ENCODE results near the gene SH3D21.
A peak's percentile ranks its signal among the peaks of the same experiment; 100 is the strongest.

Gene SH3D21

DNA sequence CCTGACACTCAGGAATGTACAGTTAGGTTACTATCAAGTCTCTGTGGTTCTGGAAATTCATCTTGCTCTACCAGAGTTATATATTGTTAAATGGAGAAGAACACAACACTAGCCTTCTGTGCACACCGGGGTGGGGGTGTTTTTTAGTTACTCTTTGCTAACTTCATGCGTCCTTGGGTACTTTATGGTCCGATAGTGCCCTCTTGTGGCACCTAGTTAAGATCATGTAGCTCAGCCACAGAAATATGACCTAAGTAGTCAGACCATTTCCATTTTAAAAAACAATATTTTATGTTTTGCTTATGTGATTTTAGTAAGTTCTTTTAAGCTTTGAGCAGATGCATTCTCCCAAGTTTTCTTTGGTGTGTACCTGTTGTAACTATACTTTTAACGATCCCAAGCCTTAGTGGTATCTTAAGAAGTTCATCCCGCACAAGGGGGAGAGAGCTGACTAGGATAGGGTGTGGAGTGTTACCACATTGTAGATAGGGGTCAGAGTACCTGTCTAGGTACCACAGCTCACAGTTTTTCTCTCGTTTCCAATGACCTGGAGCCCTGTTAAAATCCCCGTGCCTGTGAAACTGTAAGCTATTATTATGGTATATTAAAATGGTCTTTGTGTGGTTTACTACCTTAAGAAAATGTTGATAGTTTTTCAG is 20.6 kb upstream of the SH3D21 start:
- TF ChIP-seq, protein P1, sequence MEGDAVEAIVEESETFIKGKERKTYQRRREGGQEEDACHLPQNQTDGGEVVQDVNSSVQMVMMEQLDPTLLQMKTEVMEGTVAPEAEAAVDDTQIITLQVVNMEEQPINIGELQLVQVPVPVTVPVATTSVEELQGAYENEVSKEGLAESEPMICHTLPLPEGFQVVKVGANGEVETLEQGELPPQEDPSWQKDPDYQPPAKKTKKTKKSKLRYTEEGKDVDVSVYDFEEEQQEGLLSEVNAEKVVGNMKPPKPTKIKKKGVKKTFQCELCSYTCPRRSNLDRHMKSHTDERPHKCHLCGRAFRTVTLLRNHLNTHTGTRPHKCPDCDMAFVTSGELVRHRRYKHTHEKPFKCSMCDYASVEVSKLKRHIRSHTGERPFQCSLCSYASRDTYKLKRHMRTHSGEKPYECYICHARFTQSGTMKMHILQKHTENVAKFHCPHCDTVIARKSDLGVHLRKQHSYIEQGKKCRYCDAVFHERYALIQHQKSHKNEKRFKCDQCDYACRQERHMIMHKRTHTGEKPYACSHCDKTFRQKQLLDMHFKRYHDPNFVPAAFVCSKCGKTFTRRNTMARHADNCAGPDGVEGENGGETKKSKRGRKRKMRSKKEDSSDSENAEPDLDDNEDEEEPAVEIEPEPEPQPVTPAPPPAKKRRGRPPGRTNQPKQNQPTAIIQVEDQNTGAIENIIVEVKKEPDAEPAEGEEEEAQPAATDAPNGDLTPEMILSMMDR (conservative IDR thresholded peaks at IDR 0.05; ENCODE audit: low read depth, low read length): peak; percentile 76
- peak; percentile 96 for DNase-seq (ENCODE audit: low read depth)
- H3K4me3 ChIP-seq (ENCODE audit: low read depth, low read length): no peak overlapping the region

- H3K4me3 ChIP-seq (ENCODE audit: low read depth, low read length): no peak overlapping the region
- no peak for DNase-seq (ENCODE audit: low read depth)
- TF ChIP-seq, protein P1 (conservative IDR thresholded peaks at IDR 0.05; ENCODE audit: low read depth, low read length): no peak
Observed at GRCh38 chr1:36286802-36287201, 19.4 kb upstream of the SH3D21 start.

DNA sequence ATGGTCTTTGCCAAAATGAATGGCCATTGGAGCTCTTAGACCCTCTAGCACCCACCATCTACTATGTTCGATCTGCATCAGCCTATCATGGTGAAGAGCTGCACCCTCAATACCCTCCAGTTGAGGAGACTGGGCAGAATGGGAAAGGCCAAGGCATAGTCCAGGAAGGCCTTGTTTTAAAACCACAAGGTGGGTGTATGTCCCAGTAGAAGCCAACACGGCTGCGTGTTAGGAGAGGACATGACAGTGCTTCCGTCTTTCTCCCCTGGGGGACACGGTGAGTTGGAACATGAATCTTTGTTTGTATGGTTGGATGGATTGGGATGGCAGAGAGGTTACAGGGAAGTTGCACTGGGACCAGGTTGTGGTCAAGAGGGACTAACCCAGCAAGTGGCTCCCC is 18.6 kb upstream of the SH3D21 start:
- DNase-seq (ENCODE audit: low read depth): no peak
- H3K4me3 ChIP-seq (ENCODE audit: low read depth, low read length): no peak overlapping the region
- TF ChIP-seq, protein P1 (conservative IDR thresholded peaks at IDR 0.05; ENCODE audit: low read depth, low read length): no peak

DNA sequence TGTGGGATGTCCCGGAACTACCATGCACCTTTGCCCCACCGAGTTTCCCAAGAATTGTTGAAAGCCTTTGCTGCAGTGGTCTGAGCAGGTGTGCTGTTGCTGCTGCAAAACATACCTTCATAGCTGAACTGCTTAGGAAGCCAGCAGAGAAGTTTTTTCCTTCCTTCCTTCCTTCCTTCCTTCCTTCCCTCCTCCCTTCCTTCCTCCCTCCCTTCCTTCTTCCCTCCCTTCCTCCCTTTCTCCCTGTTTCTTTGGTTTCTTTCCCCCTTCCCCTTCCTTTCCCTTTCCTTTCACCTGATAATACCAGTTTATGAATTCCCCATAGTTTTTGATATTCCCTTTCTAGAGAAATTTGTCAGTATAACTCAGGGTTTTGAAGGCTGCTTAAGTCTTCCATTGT is 10.8 kb upstream of the SH3D21 start:
- no peak for DNase-seq (ENCODE audit: low read depth)
- TF ChIP-seq, protein P1 (conservative IDR thresholded peaks at IDR 0.05; ENCODE audit: low read depth, low read length): no peak
- H3K4me3 ChIP-seq (ENCODE audit: low read depth, low read length): no peak overlapping the region

- no peak overlapping the region for H3K4me3 ChIP-seq (ENCODE audit: low read depth, low read length)
Observed at GRCh38 chr1:36297062-36297461, 9.1 kb upstream of the SH3D21 start.

GRCh38 chr1:36298640-36299039 is 7.5 kb upstream of the SH3D21 start:
- DNase-seq (ENCODE audit: low read depth): no peak
- no peak overlapping the region for H3K4me3 ChIP-seq (ENCODE audit: low read depth, low read length)
- TF ChIP-seq, protein P1 (conservative IDR thresholded peaks at IDR 0.05; ENCODE audit: low read depth, low read length): no peak

More at GRCh38 chr1:36297062-36297461, 9.1 kb upstream of the SH3D21 start:
- TF ChIP-seq, protein P1 (conservative IDR thresholded peaks at IDR 0.05; ENCODE audit: low read depth, low read length): no peak
- DNase-seq (ENCODE audit: low read depth): no peak

DNA sequence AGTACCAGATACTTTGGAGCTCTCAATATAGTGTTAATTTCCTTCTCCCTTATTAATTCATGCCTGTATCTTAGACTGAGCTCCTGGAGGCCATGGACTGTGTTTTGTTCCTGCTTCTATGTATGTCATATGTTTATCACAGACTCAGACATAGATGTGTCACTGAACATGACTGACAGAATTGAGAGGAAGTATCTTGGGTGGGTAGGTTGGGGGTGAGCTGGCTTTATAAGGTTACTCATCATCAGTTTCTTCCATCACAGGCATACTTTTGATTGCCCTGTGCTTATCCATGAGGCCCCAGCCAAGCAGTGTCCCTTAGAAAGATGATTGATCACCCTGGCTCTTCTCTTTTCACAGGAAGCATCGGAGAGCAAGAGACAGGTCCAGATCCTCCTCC is 5.6 kb upstream of the SH3D21 start:
- TF ChIP-seq, protein P1 (conservative IDR thresholded peaks at IDR 0.05; ENCODE audit: low read depth, low read length): no peak
- no peak for DNase-seq (ENCODE audit: low read depth)
- no peak overlapping the region for H3K4me3 ChIP-seq (ENCODE audit: low read depth, low read length)
